Panc1 (cell line): Measurements from ENCODE around the gene VEZT. TPM values are rescaled to one million over a fixed set of nuclear protein-coding genes. Genes with fewer than 3 reads are reported as not detected.

ENCODE experiments used
- ATAC-seq: fragments of 200-7000 bp; cut with Tn5 transposase; 2 replicates; pipeline ENCODE4 v1.9.1; 2020; ENCODE audit warnings: mild to moderate bottlenecking, moderate library complexity
- BruUV-seq: library from RNA; stranded (reverse); fragments of 400-500 nt; replicated peaks from 2 replicates; lab custom pipeline; 2021; lab: Mats Ljungman, UMichigan
- CTCF ChIA-PET: fragments of 300-600 bp; sonication (Branson Sonifier 250); formaldehyde crosslinking; loops from one replicate; lab custom pipeline; 2022; ENCODE audit warnings: antibody characterized with exemption; lab: Charles Lee
- POLR2A ChIA-PET: fragments of 300-600 bp; sonication (Branson Sonifier 250); formaldehyde crosslinking; loops from one replicate; lab custom pipeline; 2022; ENCODE audit warnings: antibody characterized with exemption; lab: Charles Lee
- DNase-seq: peaks from one replicate; pipeline ENCODE4 v3.0.0-alpha.2; 2010; ENCODE audit warnings: low read depth, low spot score
- H3K27ac ChIP-seq: 2 replicates; pipeline ENCODE4 v1.5.1; 2011; ENCODE audit warnings: mild to moderate bottlenecking, low read length, inconsistent platforms
- H3K27me3 ChIP-seq: fragments of 200-500 bp; sonication (Bioruptor generic); 2 replicates; pipeline ENCODE4 v1.6.0; 2014; ENCODE audit warnings: low read length, inconsistent platforms; ENCODE audit not compliant: control insufficient read depth, insufficient read depth
- H3K36me3 ChIP-seq: fragments of 200-500 bp; sonication (Bioruptor generic); 2 replicates; pipeline ENCODE4 v1.5.1; 2014; ENCODE audit warnings: inconsistent platforms, mild to moderate bottlenecking, low read length, moderate library complexity; ENCODE audit not compliant: control insufficient read depth, insufficient read depth
- H3K4me1 ChIP-seq: 2 replicates; pipeline ENCODE4 v1.5.1; 2011; ENCODE audit warnings: inconsistent platforms, mild to moderate bottlenecking, low read length, moderate library complexity; ENCODE audit not compliant: control insufficient read depth, insufficient read depth
- H3K4me3 ChIP-seq, 2 experiments: 2 replicates each; pipeline ENCODE4 v1.5.1; 2011 to 2012; ENCODE audit warnings: low read depth in 2 of 2, low read length in 2 of 2, mild to moderate bottlenecking in 2 of 2, inconsistent platforms in 1 of 2, moderate library complexity in 1 of 2
- H3K9me3 ChIP-seq: fragments of 200-500 bp; sonication (Bioruptor generic); 2 replicates; pipeline ENCODE4 v1.5.1; 2014; ENCODE audit warnings: low read depth, mild to moderate bottlenecking, inconsistent platforms, low read length, moderate library complexity; ENCODE audit not compliant: control insufficient read depth, insufficient read depth
- POLR2AphosphoS5 ChIP-seq: IDR thresholded peaks from 2 replicates; pipeline ENCODE4 v1.6.1; 2012; ENCODE audit warnings: mild to moderate bottlenecking, low read depth, low read length, moderate library complexity
- SIN3A ChIP-seq: IDR thresholded peaks from 2 replicates; pipeline ENCODE4 v1.6.1; 2012; ENCODE audit warnings: low read depth, mild to moderate bottlenecking, low read length, moderate library complexity, borderline replicate concordance; ENCODE audit not compliant: insufficient read depth
- TCF7L2 ChIP-seq: IDR thresholded peaks from 2 replicates; pipeline ENCODE4 v1.6.1; 2011; ENCODE audit warnings: mild to moderate bottlenecking, low read depth, low read length, inconsistent platforms
- in situ Hi-C: cut with HindIII; loops from 2 replicates; pipeline ENCODE4 v1.10.0; 2016; ENCODE audit warnings: low sequenced_read_pairs, low pct_unique_long_range_greater_than_20kb
- intact Hi-C: fragments of 100-400 bp; cut with micrococcal nuclease; formaldehyde crosslinking; loops from one replicate; pipeline ENCODE4 v1.10.0; 2022; ENCODE audit not compliant: unreplicated experiment
- total RNA-seq: library from RNA; stranded (reverse); gene quantifications from one replicate; pipeline ENCODE4 v1.2.1, GENCODE V29; 2021; ENCODE audit not compliant: unreplicated experiment
- TF ChIP-seq, protein P1 (sequence below): fragments of 450-650 bp; IDR thresholded peaks from 2 replicates; pipeline ENCODE4 v1.5.1; 2017; ENCODE audit warnings: mild to moderate bottlenecking
- TF ChIP-seq, protein P2 (sequence below), 2 experiments: IDR thresholded peaks; 2 replicates each; pipeline ENCODE4 v1.6.1; 2011 to 2012; ENCODE audit warnings: low read depth in 2 of 2, control low read depth in 1 of 2, low read length in 1 of 2, mild to moderate bottlenecking in 1 of 2, moderate library complexity in 1 of 2; ENCODE audit not compliant: insufficient read depth in 1 of 2

The VEZT gene
- total RNA-seq, 1 experiment from 2014 or later, result 70.6 TPM

DNA sequence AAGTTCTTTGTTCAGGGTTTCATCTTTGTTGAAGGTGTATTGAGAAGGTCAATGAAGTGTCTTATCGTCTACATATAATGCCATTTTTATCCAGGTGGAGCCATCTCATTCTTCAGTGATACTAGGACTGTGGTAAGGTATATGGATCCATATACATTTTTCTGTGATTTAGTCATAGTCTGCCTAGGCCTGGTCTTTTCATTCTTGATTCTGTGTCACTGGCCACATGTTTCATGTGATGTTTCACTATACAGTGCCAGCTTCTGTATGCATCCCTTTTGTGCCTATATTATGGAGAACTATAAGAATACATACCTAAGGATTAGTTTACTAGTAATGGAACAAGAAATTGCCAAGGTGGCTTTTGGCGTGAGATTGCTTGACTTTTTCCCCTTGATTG, 40.5 kb downstream of the VEZT start:
- no peaks in the 10 kb centered on the region for H3K9me3 ChIP-seq
- ATAC-seq, result no peak
- no peak for DNase-seq
- intact Hi-C loops, result no loop called here
- no TSS peak for BruUV-seq
- H3K4me1 ChIP-seq, result no peaks in the 10 kb centered on the region
- H3K27ac ChIP-seq, result no peak overlapping the region
- H3K36me3 ChIP-seq, result peaks cover 24% of the 10 kb centered on the region
- TF ChIP-seq, protein P1, sequence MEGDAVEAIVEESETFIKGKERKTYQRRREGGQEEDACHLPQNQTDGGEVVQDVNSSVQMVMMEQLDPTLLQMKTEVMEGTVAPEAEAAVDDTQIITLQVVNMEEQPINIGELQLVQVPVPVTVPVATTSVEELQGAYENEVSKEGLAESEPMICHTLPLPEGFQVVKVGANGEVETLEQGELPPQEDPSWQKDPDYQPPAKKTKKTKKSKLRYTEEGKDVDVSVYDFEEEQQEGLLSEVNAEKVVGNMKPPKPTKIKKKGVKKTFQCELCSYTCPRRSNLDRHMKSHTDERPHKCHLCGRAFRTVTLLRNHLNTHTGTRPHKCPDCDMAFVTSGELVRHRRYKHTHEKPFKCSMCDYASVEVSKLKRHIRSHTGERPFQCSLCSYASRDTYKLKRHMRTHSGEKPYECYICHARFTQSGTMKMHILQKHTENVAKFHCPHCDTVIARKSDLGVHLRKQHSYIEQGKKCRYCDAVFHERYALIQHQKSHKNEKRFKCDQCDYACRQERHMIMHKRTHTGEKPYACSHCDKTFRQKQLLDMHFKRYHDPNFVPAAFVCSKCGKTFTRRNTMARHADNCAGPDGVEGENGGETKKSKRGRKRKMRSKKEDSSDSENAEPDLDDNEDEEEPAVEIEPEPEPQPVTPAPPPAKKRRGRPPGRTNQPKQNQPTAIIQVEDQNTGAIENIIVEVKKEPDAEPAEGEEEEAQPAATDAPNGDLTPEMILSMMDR, result no peak
- TF ChIP-seq POLR2AphosphoS5 (no peak), TCF7L2 (no peak), SIN3A (no peak)
- no peaks in the 10 kb centered on the region for H3K27me3 ChIP-seq
- in situ Hi-C loops, result no loop called here
- ChIA-PET POLR2A (no interaction called here), CTCF (no interaction called here)
- H3K4me3 ChIP-seq, result no peak overlapping the region

DNA sequence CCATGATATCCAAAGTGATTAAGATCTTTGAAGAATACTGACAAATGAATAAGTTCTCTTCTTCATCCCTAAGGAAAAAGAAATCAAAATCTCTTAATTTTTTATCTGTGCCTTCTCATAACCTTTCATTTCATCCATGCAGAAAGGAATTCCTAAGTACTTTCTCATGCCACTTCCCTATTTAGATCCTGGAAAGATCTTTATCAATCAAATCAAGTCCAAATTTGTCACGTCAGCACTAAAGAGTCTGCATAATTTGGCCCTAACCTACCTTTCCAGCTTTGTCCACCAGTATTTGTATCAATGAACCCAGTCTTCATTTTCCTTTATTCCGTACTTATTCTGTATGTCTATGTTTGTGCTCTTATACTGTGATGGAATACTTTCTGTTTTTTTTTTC, 41.2 kb downstream of the VEZT start:
- Histone ChIP-seq H3K4me3 (no peak overlapping the region), H3K4me1 (no peaks in the 10 kb centered on the region), H3K27ac (no peak overlapping the region), H3K9me3 (no peaks in the 10 kb centered on the region), H3K27me3 (no peaks in the 10 kb centered on the region), H3K36me3 (peaks cover 26% of the 10 kb centered on the region)
- in situ Hi-C loops (no loop called here), intact Hi-C loops (no loop called here)
- ChIA-PET CTCF (no interaction called here), POLR2A (no interaction called here)
- no peak for ATAC-seq
- no TSS peak for BruUV-seq
- TF ChIP-seq POLR2AphosphoS5 (no peak), TCF7L2 (no peak), SIN3A (no peak)
- TF ChIP-seq, protein P2, sequence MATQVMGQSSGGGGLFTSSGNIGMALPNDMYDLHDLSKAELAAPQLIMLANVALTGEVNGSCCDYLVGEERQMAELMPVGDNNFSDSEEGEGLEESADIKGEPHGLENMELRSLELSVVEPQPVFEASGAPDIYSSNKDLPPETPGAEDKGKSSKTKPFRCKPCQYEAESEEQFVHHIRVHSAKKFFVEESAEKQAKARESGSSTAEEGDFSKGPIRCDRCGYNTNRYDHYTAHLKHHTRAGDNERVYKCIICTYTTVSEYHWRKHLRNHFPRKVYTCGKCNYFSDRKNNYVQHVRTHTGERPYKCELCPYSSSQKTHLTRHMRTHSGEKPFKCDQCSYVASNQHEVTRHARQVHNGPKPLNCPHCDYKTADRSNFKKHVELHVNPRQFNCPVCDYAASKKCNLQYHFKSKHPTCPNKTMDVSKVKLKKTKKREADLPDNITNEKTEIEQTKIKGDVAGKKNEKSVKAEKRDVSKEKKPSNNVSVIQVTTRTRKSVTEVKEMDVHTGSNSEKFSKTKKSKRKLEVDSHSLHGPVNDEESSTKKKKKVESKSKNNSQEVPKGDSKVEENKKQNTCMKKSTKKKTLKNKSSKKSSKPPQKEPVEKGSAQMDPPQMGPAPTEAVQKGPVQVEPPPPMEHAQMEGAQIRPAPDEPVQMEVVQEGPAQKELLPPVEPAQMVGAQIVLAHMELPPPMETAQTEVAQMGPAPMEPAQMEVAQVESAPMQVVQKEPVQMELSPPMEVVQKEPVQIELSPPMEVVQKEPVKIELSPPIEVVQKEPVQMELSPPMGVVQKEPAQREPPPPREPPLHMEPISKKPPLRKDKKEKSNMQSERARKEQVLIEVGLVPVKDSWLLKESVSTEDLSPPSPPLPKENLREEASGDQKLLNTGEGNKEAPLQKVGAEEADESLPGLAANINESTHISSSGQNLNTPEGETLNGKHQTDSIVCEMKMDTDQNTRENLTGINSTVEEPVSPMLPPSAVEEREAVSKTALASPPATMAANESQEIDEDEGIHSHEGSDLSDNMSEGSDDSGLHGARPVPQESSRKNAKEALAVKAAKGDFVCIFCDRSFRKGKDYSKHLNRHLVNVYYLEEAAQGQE (IDR thresholded peaks at IDR 0.05; ENCODE audit: insufficient read depth in 1 of 2, low read depth in 2 of 2, low read length in 1 of 2), result no peak
- TF ChIP-seq, protein P1, result no peak
- no peak for DNase-seq
